ENCODE measurements around the gene PNMA1. TPM values are rescaled to one million over a fixed set of nuclear protein-coding genes. Genes with fewer than 3 reads are reported as not detected.

PNMA1 gene

DNA sequence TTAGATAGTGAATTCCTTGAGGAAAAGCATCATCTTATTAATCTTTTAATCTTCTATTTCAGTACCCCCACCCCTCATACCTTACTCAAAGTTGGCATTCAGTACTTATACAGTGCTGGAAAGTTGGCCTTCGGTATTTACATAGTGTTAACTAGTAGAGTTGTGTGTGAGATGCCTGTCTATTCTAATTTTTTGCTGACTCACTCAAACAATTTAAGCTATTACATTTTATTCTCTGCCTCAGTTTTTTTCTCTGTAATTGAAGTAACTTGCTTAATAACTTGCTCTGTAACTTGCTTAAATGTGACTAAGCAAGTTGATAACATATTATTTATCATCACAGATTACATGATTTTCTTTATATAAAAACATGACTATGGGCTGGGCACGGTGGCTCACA, 49.1 kb downstream of the PNMA1 start:
- Histone ChIP-seq H3K4ac (ENCODE audit: low read depth, low read length) (no peak overlapping the region), H4K8ac (ENCODE audit: low read depth, low read length) (no peak overlapping the region), H3K4me1 (ENCODE audit: control insufficient read depth, low read depth, low read length) (no peaks in the 10 kb centered on the region), H3K36me3 (ENCODE audit: control insufficient read depth, insufficient read depth, low read length) (no peaks in the 10 kb centered on the region), H3K4me2 (ENCODE audit: low read length) (no peak overlapping the region), H3K27me3 (ENCODE audit: insufficient read depth, low read length, poor library complexity) (no peaks in the 10 kb centered on the region), H2BK120ac (ENCODE audit: low read depth, low read length) (no peak overlapping the region), H3K18ac (ENCODE audit: low read length) (no peak overlapping the region), H3K4me3 (ENCODE audit: low read length) (no peak overlapping the region), H2AK5ac (ENCODE audit: low read length) (no peak overlapping the region), H2BK5ac (ENCODE audit: low read length) (no peak overlapping the region), H2BK15ac (replicated peaks; ENCODE audit: low read depth) (no peak overlapping the region), H3K27ac (ENCODE audit: low read depth, low read length) (no peak overlapping the region), H3K9ac (ENCODE audit: low read length) (no peak overlapping the region), H4K5ac (ENCODE audit: low read length) (no peak overlapping the region), H3K79me1 (ENCODE audit: low read length) (no peaks in the 10 kb centered on the region), H3K56ac (ENCODE audit: low read length) (no peak overlapping the region), H3K79me2 (ENCODE audit: control insufficient read depth, insufficient read depth, low read length) (no peaks in the 10 kb centered on the region), H3K23ac (ENCODE audit: low read length) (no peak overlapping the region)
- DNase-seq = peak; percentile 2
- no CpG with 5 or more reads among the region's 2 CpGs for WGBS (ENCODE audit: extremely low coverage, insufficient coverage, low lambda C conversion rate)

DNA sequence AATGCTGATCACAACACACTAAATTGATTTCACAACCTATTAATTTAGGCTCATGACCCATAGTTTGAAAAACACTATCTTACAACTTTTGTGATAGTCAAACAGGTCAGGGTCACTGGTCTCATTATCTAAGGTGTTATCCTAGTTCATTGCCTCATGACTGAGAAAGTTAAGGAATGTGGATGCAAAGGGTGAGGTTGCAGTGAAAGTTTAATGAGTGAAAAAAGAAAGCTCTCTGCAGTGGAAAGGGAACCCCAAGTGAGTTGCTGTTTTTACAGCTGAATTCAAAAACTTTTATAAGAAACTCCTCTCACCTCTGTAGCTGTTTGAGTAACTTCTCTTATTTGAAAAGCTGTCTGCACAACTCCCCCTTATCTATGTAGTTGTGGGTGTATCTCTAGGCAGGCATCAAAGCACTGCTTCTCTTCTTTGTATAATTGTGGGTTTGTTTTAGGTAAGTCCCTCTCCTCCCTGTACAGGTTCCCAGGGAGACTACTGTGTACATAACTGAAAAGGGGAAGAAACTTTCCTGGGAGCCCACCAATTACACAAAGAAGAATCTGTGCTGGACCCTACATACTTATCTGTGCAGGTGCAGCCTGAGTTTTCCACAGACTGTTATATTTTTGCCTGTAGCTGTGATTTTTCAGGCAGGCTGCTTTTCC, 50.5 kb downstream of the PNMA1 start:
- H3K4me1 ChIP-seq (ENCODE audit: control insufficient read depth, low read depth, low read length) = no peaks in the 10 kb centered on the region
- no peak overlapping the region for H2BK5ac ChIP-seq (ENCODE audit: low read length)
- H3K79me1 ChIP-seq (ENCODE audit: low read length) = no peaks in the 10 kb centered on the region
- H3K27me3 ChIP-seq (ENCODE audit: insufficient read depth, low read length, poor library complexity) = no peaks in the 10 kb centered on the region
- no peak overlapping the region for H2BK120ac ChIP-seq (ENCODE audit: low read depth, low read length)
- H3K4me3 ChIP-seq (ENCODE audit: low read length) = no peak overlapping the region
- no peak overlapping the region for H3K4me2 ChIP-seq (ENCODE audit: low read length)
- H2BK15ac ChIP-seq (replicated peaks; ENCODE audit: low read depth) = no peak overlapping the region
- H3K18ac ChIP-seq (ENCODE audit: low read length) = no peak overlapping the region
- no peak overlapping the region for H3K23ac ChIP-seq (ENCODE audit: low read length)
- no peaks in the 10 kb centered on the region for H3K36me3 ChIP-seq (ENCODE audit: control insufficient read depth, insufficient read depth, low read length)
- DNase-seq = peak; percentile 67
- H3K4ac ChIP-seq (ENCODE audit: low read depth, low read length) = no peak overlapping the region
- H2AK5ac ChIP-seq (ENCODE audit: low read length) = no peak overlapping the region
- no peaks in the 10 kb centered on the region for H3K79me2 ChIP-seq (ENCODE audit: control insufficient read depth, insufficient read depth, low read length)
- no peak overlapping the region for H3K27ac ChIP-seq (ENCODE audit: low read depth, low read length)
- H3K9ac ChIP-seq (ENCODE audit: low read length) = no peak overlapping the region
- no peak overlapping the region for H4K8ac ChIP-seq (ENCODE audit: low read depth, low read length)
- no peak overlapping the region for H4K5ac ChIP-seq (ENCODE audit: low read length)
- no peak overlapping the region for H3K56ac ChIP-seq (ENCODE audit: low read length)

DNA sequence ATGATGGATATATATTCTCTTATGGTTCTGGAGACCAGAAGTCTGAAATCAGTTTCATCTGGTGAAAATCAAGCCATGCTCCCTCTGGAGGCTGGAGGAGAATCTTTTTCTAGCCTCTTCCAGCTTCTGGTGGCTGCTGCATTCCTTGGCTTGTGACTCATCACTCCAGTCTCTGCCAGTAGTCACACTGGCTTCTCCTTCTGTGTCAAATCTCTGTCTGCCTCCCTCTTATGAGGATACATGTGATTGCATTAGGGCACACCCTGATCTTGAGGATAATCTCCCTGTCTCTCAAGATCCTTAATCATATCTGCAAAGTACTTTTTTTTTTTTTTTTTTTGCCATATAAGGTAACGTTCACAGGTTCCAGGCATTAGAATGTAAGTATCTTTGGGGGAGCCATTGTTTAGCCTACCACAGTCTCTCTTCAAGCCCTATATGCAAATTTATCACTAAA, 51.7 kb downstream of the PNMA1 start:
- H3K9ac ChIP-seq (ENCODE audit: low read length) = no peak overlapping the region
- H3K27ac ChIP-seq (ENCODE audit: low read depth, low read length) = no peak overlapping the region
- H3K56ac ChIP-seq (ENCODE audit: low read length) = no peak overlapping the region
- H3K4ac ChIP-seq (ENCODE audit: low read depth, low read length) = no peak overlapping the region
- WGBS (ENCODE audit: extremely low coverage, insufficient coverage, low lambda C conversion rate) = no CpG with 5 or more reads among the region's 1 CpG
- no peaks in the 10 kb centered on the region for H3K27me3 ChIP-seq (ENCODE audit: insufficient read depth, low read length, poor library complexity)
- no peak overlapping the region for H4K5ac ChIP-seq (ENCODE audit: low read length)
- no peaks in the 10 kb centered on the region for H3K79me1 ChIP-seq (ENCODE audit: low read length)
- H2BK15ac ChIP-seq (replicated peaks; ENCODE audit: low read depth) = no peak overlapping the region
- H2BK120ac ChIP-seq (ENCODE audit: low read depth, low read length) = no peak overlapping the region
- H3K36me3 ChIP-seq (ENCODE audit: control insufficient read depth, insufficient read depth, low read length) = no peaks in the 10 kb centered on the region
- H3K18ac ChIP-seq (ENCODE audit: low read length) = no peak overlapping the region
- no peak overlapping the region for H3K23ac ChIP-seq (ENCODE audit: low read length)
- H4K8ac ChIP-seq (ENCODE audit: low read depth, low read length) = no peak overlapping the region
- H2BK5ac ChIP-seq (ENCODE audit: low read length) = no peak overlapping the region
- no peaks in the 10 kb centered on the region for H3K4me1 ChIP-seq (ENCODE audit: control insufficient read depth, low read depth, low read length)
- no peak overlapping the region for H3K4me2 ChIP-seq (ENCODE audit: low read length)
- H3K79me2 ChIP-seq (ENCODE audit: control insufficient read depth, insufficient read depth, low read length) = no peaks in the 10 kb centered on the region
- H2AK5ac ChIP-seq (ENCODE audit: low read length) = no peak overlapping the region
- DNase-seq = peak; percentile 95
- no peak overlapping the region for H3K4me3 ChIP-seq (ENCODE audit: low read length)

DNA sequence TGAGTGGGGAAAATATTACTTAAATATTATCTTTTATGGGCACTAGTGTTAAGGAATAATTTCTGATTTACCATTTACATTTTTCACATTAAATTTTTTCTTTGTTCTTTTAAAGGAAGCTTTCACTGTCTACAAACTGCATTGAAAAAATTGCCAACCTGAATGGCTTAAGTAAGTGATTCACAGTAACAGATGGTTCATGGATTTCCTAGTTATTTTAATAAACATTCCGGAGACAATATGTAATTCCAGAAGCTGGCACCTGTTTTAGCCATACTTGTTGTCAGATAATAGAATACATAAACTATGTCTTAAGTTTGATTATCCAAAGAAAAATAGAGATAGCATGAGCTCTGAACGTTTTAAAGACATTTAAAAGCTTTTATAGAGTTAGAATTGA, 52.3 kb downstream of the PNMA1 start:
- H3K27me3 ChIP-seq (ENCODE audit: insufficient read depth, low read length, poor library complexity) = no peaks in the 10 kb centered on the region
- H3K56ac ChIP-seq (ENCODE audit: low read length) = no peak overlapping the region
- no peaks in the 10 kb centered on the region for H3K4me1 ChIP-seq (ENCODE audit: control insufficient read depth, low read depth, low read length)
- H3K18ac ChIP-seq (ENCODE audit: low read length) = no peak overlapping the region
- no peak overlapping the region for H2BK15ac ChIP-seq (replicated peaks; ENCODE audit: low read depth)
- H3K23ac ChIP-seq (ENCODE audit: low read length) = no peak overlapping the region
- no peak overlapping the region for H3K4ac ChIP-seq (ENCODE audit: low read depth, low read length)
- no peaks in the 10 kb centered on the region for H3K36me3 ChIP-seq (ENCODE audit: control insufficient read depth, insufficient read depth, low read length)
- H4K8ac ChIP-seq (ENCODE audit: low read depth, low read length) = no peak overlapping the region
- no peak overlapping the region for H3K4me2 ChIP-seq (ENCODE audit: low read length)
- no peak for DNase-seq
- no peak overlapping the region for H3K4me3 ChIP-seq (ENCODE audit: low read length)
- no peak overlapping the region for H3K27ac ChIP-seq (ENCODE audit: low read depth, low read length)
- H4K5ac ChIP-seq (ENCODE audit: low read length) = no peak overlapping the region
- no peak overlapping the region for H2AK5ac ChIP-seq (ENCODE audit: low read length)
- H3K79me1 ChIP-seq (ENCODE audit: low read length) = no peaks in the 10 kb centered on the region
- H3K79me2 ChIP-seq (ENCODE audit: control insufficient read depth, insufficient read depth, low read length) = no peaks in the 10 kb centered on the region
- WGBS (ENCODE audit: extremely low coverage, insufficient coverage, low lambda C conversion rate) = no CpG with 5 or more reads among the region's 2 CpGs
- H3K9ac ChIP-seq (ENCODE audit: low read length) = no peak overlapping the region
- H2BK120ac ChIP-seq (ENCODE audit: low read depth, low read length) = no peak overlapping the region
- no peak overlapping the region for H2BK5ac ChIP-seq (ENCODE audit: low read length)

Small RNAs within 50 kb of the gene (small RNA-seq; reads per million reads assigned to genes)
- gene MIR4505 (ENCODE audit: insufficient read depth) = not detected
